ENCODE measurements around the gene CSNK1G1.

The CSNK1G1 gene

GRCh38 chr15:64247906-64248541, 107.9 kb downstream of the CSNK1G1 start:
- TF ChIP-seq, protein P1, sequence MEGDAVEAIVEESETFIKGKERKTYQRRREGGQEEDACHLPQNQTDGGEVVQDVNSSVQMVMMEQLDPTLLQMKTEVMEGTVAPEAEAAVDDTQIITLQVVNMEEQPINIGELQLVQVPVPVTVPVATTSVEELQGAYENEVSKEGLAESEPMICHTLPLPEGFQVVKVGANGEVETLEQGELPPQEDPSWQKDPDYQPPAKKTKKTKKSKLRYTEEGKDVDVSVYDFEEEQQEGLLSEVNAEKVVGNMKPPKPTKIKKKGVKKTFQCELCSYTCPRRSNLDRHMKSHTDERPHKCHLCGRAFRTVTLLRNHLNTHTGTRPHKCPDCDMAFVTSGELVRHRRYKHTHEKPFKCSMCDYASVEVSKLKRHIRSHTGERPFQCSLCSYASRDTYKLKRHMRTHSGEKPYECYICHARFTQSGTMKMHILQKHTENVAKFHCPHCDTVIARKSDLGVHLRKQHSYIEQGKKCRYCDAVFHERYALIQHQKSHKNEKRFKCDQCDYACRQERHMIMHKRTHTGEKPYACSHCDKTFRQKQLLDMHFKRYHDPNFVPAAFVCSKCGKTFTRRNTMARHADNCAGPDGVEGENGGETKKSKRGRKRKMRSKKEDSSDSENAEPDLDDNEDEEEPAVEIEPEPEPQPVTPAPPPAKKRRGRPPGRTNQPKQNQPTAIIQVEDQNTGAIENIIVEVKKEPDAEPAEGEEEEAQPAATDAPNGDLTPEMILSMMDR (IDR thresholded peaks at IDR 0.05; ENCODE audit: low read length), result no peak
- H3K4me1 ChIP-seq (ENCODE audit: low read length), result peaks cover 14% of the 10 kb centered on the region
- no peaks in the 10 kb centered on the region for H3K9me3 ChIP-seq (replicated peaks; ENCODE audit: insufficient read depth, low read length)
- no peak for DNase-seq
- no peak overlapping the region for H3K27ac ChIP-seq (ENCODE audit: low read length)
- H3F3A ChIP-seq (ENCODE audit: insufficient read depth, low read length), result peaks cover 5% of the 10 kb centered on the region; the same call in 1 of the 2 replicates
- H2AFZ ChIP-seq (ENCODE audit: low read length), result no peak overlapping the region
- no peaks in the 10 kb centered on the region for H3K27me3 ChIP-seq (replicated peaks; ENCODE audit: insufficient read depth, low read length)
- no peak overlapping the region for H3K4me3 ChIP-seq (ENCODE audit: low read length)
- H4K20me1 ChIP-seq (ENCODE audit: insufficient read depth, low read length), result no peaks in the 10 kb centered on the region
- no peaks in the 10 kb centered on the region for H3K9me2 ChIP-seq (replicated peaks; ENCODE audit: insufficient read depth, low read length)
- no peak overlapping the region for H3K9ac ChIP-seq (ENCODE audit: low read length)
- H3K4me2 ChIP-seq (ENCODE audit: low read depth, low read length), result no peak overlapping the region
- 0 out of 2 replicates have a peak, but pooled peaks cover 3% of the 10 kb centered on the region for H3K79me2 ChIP-seq (ENCODE audit: low read length)
- H3K36me3 ChIP-seq (replicated peaks; ENCODE audit: insufficient read depth, low read length), result no peaks in the 10 kb centered on the region

GRCh38 chr15:64247535-64247905, 108.5 kb downstream of the CSNK1G1 start:
- H3K9ac ChIP-seq (ENCODE audit: low read length), result no peak overlapping the region

DNA sequence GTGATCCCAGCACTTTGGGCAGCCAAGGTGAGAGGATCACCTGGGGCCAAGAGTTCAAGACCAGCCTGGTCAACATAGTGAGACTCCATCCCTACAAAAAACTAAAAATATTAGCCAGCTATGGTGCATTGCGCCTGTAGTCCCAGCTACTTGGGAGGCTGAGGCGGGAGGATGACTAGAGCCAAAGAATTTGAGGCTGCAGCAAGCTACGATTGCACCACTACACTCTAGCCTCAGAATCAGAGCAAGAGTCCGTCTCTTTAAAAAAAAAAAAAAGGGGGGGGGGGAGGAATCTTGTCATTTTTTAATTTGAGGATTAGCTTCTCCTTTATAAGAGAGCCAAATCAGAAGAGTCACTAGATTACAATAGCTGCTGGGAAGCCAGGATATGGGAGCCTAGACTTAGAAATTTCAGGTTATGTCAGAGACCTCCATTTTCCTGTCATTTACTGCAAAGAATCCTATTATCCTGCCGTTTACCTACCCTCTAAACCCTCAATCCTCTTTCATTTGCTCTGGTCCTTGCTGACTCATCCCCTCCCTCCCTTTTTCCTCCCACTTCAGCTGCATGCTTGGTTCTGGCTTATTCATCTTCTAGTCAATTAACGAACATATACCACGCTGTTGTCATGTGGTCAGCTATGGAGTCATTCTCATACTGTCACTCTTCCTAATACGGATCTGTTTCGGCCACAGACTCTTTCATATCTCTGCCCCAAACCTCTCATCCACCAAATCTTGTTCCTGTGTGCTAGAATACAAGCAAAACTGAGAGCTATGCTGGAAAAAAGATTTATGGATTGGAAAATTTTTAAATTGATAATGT, 109.4 kb downstream of the CSNK1G1 start:
- peaks cover 14% of the 10 kb centered on the region for H3K4me1 ChIP-seq (ENCODE audit: low read length)
- peak overlapping the region; percentile 27; the same call in 1 of the 2 replicates for H3K4me2 ChIP-seq (ENCODE audit: low read depth, low read length)
- H3K27me3 ChIP-seq (replicated peaks; ENCODE audit: insufficient read depth, low read length), result no peaks in the 10 kb centered on the region
- peak; percentile 59 for DNase-seq
- peaks cover 5% of the 10 kb centered on the region; the same call in 1 of the 2 replicates for H3F3A ChIP-seq (ENCODE audit: insufficient read depth, low read length)
- H3K36me3 ChIP-seq (replicated peaks; ENCODE audit: insufficient read depth, low read length), result no peaks in the 10 kb centered on the region
- 0 out of 2 replicates have a peak, but pooled peaks cover 3% of the 10 kb centered on the region for H3K79me2 ChIP-seq (ENCODE audit: low read length)
- H3K9me2 ChIP-seq (replicated peaks; ENCODE audit: insufficient read depth, low read length), result no peaks in the 10 kb centered on the region
- no peak overlapping the region for H2AFZ ChIP-seq (ENCODE audit: low read length)
- no peaks in the 10 kb centered on the region for H3K9me3 ChIP-seq (replicated peaks; ENCODE audit: insufficient read depth, low read length)
- TF ChIP-seq EZH2 (optimal IDR thresholded peaks at IDR 0.05; ENCODE audit: low read depth, low read length), result no peak
- TF ChIP-seq EZH2phosphoT487 (IDR thresholded peaks at IDR 0.05; ENCODE audit: low read length), result no peak
- TF ChIP-seq, protein P1 (IDR thresholded peaks at IDR 0.05; ENCODE audit: low read length), result no peak
- H3K9ac ChIP-seq (ENCODE audit: low read length), result no peak overlapping the region
- H3K27ac ChIP-seq (ENCODE audit: low read length), result no peak overlapping the region
- no peak overlapping the region for H3K4me3 ChIP-seq (ENCODE audit: low read length)
- no peaks in the 10 kb centered on the region for H4K20me1 ChIP-seq (ENCODE audit: insufficient read depth, low read length)

More at GRCh38 chr15:64247535-64247905, 108.5 kb downstream of the CSNK1G1 start:
- Histone ChIP-seq H3K4me1 (ENCODE audit: low read length) (peaks cover 14% of the 10 kb centered on the region), H2AFZ (ENCODE audit: low read length) (no peak overlapping the region), H3K27ac (ENCODE audit: low read length) (no peak overlapping the region), H3K9me3 (replicated peaks; ENCODE audit: insufficient read depth, low read length) (no peaks in the 10 kb centered on the region), H3K36me3 (replicated peaks; ENCODE audit: insufficient read depth, low read length) (no peaks in the 10 kb centered on the region), H3K4me3 (ENCODE audit: low read length) (no peak overlapping the region), H3K79me2 (ENCODE audit: low read length) (0 out of 2 replicates have a peak, but pooled peaks cover 3% of the 10 kb centered on the region), H3K9me2 (replicated peaks; ENCODE audit: insufficient read depth, low read length) (no peaks in the 10 kb centered on the region), H3K4me2 (ENCODE audit: low read depth, low read length) (peak overlapping the region; percentile 27; the same call in 1 of the 2 replicates), H3F3A (ENCODE audit: insufficient read depth, low read length) (peaks cover 5% of the 10 kb centered on the region; the same call in 1 of the 2 replicates), H4K20me1 (ENCODE audit: insufficient read depth, low read length) (no peaks in the 10 kb centered on the region), H3K27me3 (replicated peaks; ENCODE audit: insufficient read depth, low read length) (no peaks in the 10 kb centered on the region)
- TF ChIP-seq EZH2phosphoT487 (IDR thresholded peaks at IDR 0.05; ENCODE audit: low read length) (no peak), EZH2 (optimal IDR thresholded peaks at IDR 0.05; ENCODE audit: low read depth, low read length) (no peak)
- TF ChIP-seq, protein P1 (IDR thresholded peaks at IDR 0.05; ENCODE audit: low read length), result no peak
- no peak for DNase-seq
